ENCODE measurements around the gene AGBL4. TPM values are rescaled to one million over a fixed set of nuclear protein-coding genes. Genes with fewer than 3 reads are reported as not detected.

Gene AGBL4
- total and polyA plus RNA-seq, 10 donors, result 0.05 to 1.8 (median 0.32) TPM; not detected in 1

DNA sequence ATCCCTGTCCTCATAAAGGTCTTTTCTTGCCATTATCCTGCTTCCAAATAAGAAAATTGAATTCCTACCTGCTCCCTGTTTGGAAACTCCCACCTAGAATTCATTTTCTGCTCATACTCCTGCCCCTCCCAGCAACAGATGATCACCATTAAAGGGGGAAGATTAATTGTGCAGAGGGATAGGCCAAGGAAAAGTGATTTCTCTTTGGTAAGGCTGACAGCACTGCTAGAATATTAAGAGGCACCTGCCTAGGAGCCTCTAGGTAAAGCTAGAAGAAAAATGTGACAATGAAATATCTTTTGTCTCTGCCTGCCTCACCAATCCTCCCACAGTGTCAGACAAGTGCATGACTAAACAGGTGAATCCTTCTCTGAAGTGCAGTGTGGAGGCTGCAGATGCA lies 1474.8 kb downstream of the AGBL4 start:
- TF ChIP-seq, protein P1, sequence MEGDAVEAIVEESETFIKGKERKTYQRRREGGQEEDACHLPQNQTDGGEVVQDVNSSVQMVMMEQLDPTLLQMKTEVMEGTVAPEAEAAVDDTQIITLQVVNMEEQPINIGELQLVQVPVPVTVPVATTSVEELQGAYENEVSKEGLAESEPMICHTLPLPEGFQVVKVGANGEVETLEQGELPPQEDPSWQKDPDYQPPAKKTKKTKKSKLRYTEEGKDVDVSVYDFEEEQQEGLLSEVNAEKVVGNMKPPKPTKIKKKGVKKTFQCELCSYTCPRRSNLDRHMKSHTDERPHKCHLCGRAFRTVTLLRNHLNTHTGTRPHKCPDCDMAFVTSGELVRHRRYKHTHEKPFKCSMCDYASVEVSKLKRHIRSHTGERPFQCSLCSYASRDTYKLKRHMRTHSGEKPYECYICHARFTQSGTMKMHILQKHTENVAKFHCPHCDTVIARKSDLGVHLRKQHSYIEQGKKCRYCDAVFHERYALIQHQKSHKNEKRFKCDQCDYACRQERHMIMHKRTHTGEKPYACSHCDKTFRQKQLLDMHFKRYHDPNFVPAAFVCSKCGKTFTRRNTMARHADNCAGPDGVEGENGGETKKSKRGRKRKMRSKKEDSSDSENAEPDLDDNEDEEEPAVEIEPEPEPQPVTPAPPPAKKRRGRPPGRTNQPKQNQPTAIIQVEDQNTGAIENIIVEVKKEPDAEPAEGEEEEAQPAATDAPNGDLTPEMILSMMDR (IDR thresholded peaks at IDR 0.05 in 8 of 11, conservative IDR thresholded peaks at IDR 0.05 in 3 of 11), result no peak
- no peak for TF ChIP-seq POLR2AphosphoS5 (IDR thresholded peaks at IDR 0.05)
- no peak for TF ChIP-seq POLR2A (IDR thresholded peaks at IDR 0.05)
- DNase-seq, result no peak
- Histone ChIP-seq H3K27me3 (replicated peaks in 1 of 7) (no peaks in the 10 kb centered on the region), H3K4me1 (no peaks in the 10 kb centered on the region), H3K27ac (no peak overlapping the region), H3K9me3 (no peaks in the 10 kb centered on the region), H3K4me3 (no peak overlapping the region), H3K36me3 (no peaks in the 10 kb centered on the region)
- intact Hi-C loops (cut with DNase I; ENCODE audit: low total_unique reads), result no loop called here

DNA sequence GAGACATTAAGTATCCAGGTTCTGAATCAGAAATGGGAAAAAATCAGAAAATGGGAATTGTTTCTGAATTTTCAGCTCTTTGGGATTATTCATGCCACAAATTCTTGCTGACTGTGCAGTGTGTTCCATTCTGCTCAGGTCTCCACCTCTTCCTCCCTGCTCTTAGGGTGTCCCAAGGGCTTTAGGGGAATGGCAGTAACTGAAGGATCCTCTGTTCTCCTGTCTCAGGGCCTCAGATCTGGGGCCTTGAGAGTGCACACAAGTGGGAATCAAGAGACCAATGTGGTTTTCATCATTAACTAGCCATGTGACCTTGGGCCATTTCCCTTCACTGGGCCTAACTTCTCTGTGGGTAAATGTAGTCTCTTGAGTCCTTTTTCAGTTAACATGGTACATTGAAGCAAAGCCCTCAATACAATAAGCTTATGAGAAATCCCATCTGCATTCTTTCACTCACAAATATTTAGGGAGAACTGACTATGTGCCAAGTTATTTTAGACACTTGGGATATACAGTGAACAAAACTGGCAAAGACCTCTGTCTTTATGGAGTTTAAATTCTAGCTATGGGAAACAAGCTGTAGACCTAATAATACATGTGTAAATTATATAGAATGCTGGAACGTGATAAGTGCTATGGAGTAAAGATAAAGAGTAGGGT lies 1476.1 kb downstream of the AGBL4 start:
- 77 to 94% (median 81%) methylated on average over 1 of the region's 1 CpG for WGBS, 5 donors
- no peak for TF ChIP-seq POLR2AphosphoS5 (IDR thresholded peaks at IDR 0.05)
- TF ChIP-seq, protein P1 (IDR thresholded peaks at IDR 0.05 in 8 of 11, conservative IDR thresholded peaks at IDR 0.05 in 3 of 11), result no peak
- TF ChIP-seq POLR2A (IDR thresholded peaks at IDR 0.05), result no peak
- Histone ChIP-seq H3K4me1 (no peaks in the 10 kb centered on the region), H3K4me3 (no peak overlapping the region), H3K9me3 (no peaks in the 10 kb centered on the region), H3K27ac (no peak overlapping the region), H3K27me3 (replicated peaks in 1 of 7) (no peaks in the 10 kb centered on the region), H3K36me3 (no peaks in the 10 kb centered on the region)
- DNase-seq, result no peak
- intact Hi-C loops (cut with DNase I; ENCODE audit: low total_unique reads), result no loop called here

DNA sequence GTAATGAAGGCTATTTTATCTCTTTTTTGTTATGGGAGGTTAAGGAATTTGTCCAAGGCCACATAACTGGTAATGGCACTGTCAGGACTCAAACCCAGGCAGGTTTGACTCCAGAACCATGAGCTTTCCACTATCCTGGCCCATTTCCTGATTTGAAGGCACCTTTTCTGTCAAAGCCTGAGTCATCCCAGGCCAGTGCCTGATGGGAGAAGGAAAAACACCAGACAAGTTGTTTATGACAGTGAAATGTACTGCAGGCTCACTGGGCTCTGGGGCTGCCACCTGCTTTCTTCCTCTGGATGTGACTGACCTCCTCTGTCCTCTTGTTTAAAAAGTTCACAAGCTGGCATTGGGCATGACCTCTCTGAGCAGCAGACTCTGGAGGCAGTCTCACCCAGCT lies 1479.9 kb downstream of the AGBL4 start:
- H3K4me3 ChIP-seq, result no peak overlapping the region
- intact Hi-C loops (cut with DNase I; ENCODE audit: low total_unique reads), result no loop called here
- DNase-seq, result no peak
- H3K36me3 ChIP-seq, result no peaks in the 10 kb centered on the region
- TF ChIP-seq, protein P1 (IDR thresholded peaks at IDR 0.05 in 8 of 11, conservative IDR thresholded peaks at IDR 0.05 in 3 of 11), result no peak
- no peak for TF ChIP-seq POLR2A (IDR thresholded peaks at IDR 0.05)
- TF ChIP-seq POLR2AphosphoS5 (IDR thresholded peaks at IDR 0.05), result no peak
- H3K9me3 ChIP-seq, result no peaks in the 10 kb centered on the region
- H3K4me1 ChIP-seq, result no peaks in the 10 kb centered on the region
- no peak overlapping the region for H3K27ac ChIP-seq
- no peaks in the 10 kb centered on the region for H3K27me3 ChIP-seq (replicated peaks in 1 of 7)

DNA sequence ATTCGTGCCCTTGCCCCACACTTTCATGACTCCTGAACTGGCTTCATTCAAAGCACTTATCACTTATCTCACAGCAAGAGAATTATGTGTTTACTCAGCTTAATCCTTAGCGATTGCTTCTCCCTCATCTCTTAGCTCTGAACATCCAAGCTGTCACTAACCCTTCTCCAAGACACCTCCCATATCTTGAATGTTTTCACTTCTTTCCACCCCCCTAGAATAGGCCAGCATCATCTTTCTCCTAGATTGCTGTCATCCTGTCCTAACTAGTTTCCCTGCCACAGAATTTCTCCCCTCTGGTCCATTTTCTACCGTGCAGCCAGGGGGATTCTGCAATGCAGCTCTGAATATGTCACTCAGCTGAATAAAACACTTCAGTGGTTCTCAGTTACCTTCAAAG lies 1483.2 kb downstream of the AGBL4 start:
- intact Hi-C loops (cut with DNase I; ENCODE audit: low total_unique reads), result no loop called here
- TF ChIP-seq POLR2AphosphoS5 (IDR thresholded peaks at IDR 0.05) (no peak), POLR2A (IDR thresholded peaks at IDR 0.05) (no peak)
- TF ChIP-seq, protein P1 (IDR thresholded peaks at IDR 0.05 in 8 of 11, conservative IDR thresholded peaks at IDR 0.05 in 3 of 11), result no peak
- Histone ChIP-seq H3K4me1 (no peaks in the 10 kb centered on the region), H3K4me3 (no peak overlapping the region), H3K27me3 (replicated peaks in 1 of 7) (peaks cover 0 to 4% (median 0%) of the 10 kb centered on the region in 7 donors), H3K27ac (no peak overlapping the region), H3K9me3 (no peaks in the 10 kb centered on the region), H3K36me3 (no peaks in the 10 kb centered on the region)
- no peak for DNase-seq
- WGBS, 5 donors, result 50 to 67% (median 65%) methylated on average over 3 of the region's 3 CpGs
